Upper lobe of left lung (tissue), 4 donors: ENCODE data around the gene ARHGEF7.

Experiments
- POLR2A ChIP-seq, 4 donors: fragments of 450-650 bp; IDR thresholded peaks; one replicate each; pipeline ENCODE4 v1.5.1; 2016 to 2017; ENCODE audit warnings: antibody characterized with exemption in 4 of 4, mild to moderate bottlenecking in 2 of 4
- POLR2AphosphoS5 ChIP-seq, 2 donors: sonication (generic); formaldehyde crosslinking; IDR thresholded peaks; one replicate each; pipeline ENCODE4 v1.5.1; 2017; ENCODE audit warnings: antibody characterized with exemption in 2 of 2
- TF ChIP-seq, protein P1 (sequence below), 6 experiments: fragments of 450-650 bp in 4 of 6; fragments of 200-600 bp in 2 of 6; sonication (generic) in 2 of 6; IDR thresholded peaks; one replicate each; pipeline ENCODE4 v1.5.1; 2016 to 2019; ENCODE audit warnings: antibody characterized with exemption in 6 of 6

DNA sequence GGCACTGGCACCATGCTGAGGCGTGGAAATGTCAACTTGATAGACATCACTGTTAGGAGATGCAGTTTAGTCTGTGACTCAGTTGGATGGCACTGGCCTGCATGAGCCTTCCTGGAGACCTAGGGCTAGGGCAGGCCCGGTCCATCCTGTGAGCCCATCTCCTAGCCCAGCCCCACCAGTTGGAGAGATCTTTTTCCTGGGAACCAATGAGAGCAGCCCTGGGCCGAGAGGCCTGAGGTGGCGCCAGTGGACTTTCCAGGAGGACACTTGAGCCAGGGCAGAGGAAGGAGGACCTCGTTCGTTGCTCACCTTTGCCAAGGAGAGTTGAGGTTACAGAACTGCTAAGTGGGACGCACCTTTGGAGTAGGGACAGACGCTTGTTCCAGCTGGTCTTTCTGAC is 104.8 kb downstream of the ARHGEF7 start:
- TF ChIP-seq, protein P1, sequence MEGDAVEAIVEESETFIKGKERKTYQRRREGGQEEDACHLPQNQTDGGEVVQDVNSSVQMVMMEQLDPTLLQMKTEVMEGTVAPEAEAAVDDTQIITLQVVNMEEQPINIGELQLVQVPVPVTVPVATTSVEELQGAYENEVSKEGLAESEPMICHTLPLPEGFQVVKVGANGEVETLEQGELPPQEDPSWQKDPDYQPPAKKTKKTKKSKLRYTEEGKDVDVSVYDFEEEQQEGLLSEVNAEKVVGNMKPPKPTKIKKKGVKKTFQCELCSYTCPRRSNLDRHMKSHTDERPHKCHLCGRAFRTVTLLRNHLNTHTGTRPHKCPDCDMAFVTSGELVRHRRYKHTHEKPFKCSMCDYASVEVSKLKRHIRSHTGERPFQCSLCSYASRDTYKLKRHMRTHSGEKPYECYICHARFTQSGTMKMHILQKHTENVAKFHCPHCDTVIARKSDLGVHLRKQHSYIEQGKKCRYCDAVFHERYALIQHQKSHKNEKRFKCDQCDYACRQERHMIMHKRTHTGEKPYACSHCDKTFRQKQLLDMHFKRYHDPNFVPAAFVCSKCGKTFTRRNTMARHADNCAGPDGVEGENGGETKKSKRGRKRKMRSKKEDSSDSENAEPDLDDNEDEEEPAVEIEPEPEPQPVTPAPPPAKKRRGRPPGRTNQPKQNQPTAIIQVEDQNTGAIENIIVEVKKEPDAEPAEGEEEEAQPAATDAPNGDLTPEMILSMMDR (IDR thresholded peaks at IDR 0.05), result no peak
- TF ChIP-seq POLR2AphosphoS5 (IDR thresholded peaks at IDR 0.05) (no peak), POLR2A (IDR thresholded peaks at IDR 0.05) (no peak)
